ENCODE results near the gene SPTBN4.
A peak's percentile ranks its signal among the peaks of the same experiment; 100 is the strongest.

DNA sequence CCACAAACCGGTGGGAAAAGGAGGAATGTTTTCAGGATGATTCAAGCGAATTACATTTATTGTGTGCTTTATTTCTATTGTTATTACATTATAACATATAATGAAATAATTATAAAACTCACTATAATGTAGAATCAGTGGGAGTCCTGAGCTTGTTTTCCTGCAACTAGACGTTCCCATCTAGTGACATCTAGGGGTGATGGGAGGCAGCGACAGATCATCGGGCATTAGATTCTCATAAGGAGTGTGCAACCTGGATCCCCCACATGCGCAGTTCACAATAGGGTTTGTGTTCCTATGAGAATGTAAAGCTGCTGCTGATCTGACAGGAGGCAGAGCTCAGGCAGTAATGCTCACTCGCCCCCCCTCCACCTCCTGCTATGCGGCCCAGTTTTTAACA is 54.5 kb downstream of the SPTBN4 start:
- peak; percentile 15 for TF ChIP-seq CTCF (IDR thresholded peaks at IDR 0.05; ENCODE audit: insufficient read depth, low read depth, low read length)
- no peak for TF ChIP-seq EZH2 (IDR thresholded peaks at IDR 0.05; ENCODE audit: insufficient read depth, low read length)

Data from astrocyte (in vitro differentiated cells and primary cell).